Measurements from ENCODE around the gene ARRDC3.
"Not testable (repeated sequence)": the region's sequence is repeated elsewhere in the genome, so short reads cannot be mapped to it uniquely, and the experiment has no call there.

ARRDC3 gene

DNA sequence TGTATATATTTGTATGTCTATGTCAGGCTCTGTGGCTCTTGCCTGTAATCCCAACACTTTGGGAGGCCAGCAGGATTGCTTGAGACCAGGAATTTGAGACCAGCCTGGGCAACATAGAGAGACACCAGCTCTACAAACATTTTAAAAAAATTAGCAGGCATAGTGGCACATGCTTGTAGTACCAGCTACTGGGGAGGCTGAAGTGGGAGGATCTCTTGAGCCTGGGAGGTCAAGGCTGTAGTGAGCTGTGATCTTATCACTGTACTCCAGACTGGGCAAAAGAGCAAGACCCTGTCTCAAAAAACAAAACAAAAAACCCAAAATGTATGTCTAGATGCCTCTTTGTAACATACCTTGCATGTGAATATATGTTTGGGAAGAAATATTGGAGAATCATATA lies 15.8 kb downstream of the ARRDC3 start:
- Histone ChIP-seq H3K9ac (ENCODE audit: low read length) (no peak overlapping the region), H3K4me1 (ENCODE audit: control insufficient read depth, insufficient read depth, low read length) (no peaks in the 10 kb centered on the region), H3K4me3 (ENCODE audit: low read length) (no peak overlapping the region), H3K36me3 (ENCODE audit: control insufficient read depth, insufficient read depth, low read length) (peaks cover 7% of the 10 kb centered on the region), H3K9me3 (ENCODE audit: control insufficient read depth, low read length) (no peaks in the 10 kb centered on the region), H3K27me3 (ENCODE audit: control insufficient read depth, insufficient read depth, low read length) (no peaks in the 10 kb centered on the region)

DNA sequence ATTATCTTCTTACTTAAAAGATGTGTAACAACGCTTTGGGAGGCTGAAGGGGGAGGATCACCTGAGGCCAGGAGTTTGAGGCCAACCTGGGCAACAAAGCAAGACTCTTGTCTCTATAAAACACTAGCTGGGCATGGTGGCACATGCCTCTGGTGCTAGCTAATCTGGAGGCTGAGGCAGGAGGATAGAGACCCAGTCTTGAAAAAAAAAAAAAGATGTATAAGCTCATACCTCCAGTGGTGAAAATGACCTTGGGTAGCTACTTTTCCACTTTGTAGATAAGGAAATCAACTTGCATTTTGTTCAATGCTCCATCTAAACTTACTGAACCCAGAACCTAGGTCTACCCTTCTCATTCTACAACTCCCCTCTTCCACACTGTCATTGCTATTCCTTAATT lies 16.6 kb downstream of the ARRDC3 start:
- Histone ChIP-seq H3K36me3 (ENCODE audit: control insufficient read depth, insufficient read depth, low read length) (peaks cover 7% of the 10 kb centered on the region), H3K4me3 (ENCODE audit: low read length) (no peak overlapping the region), H3K9ac (ENCODE audit: low read length) (no peak overlapping the region), H3K27me3 (ENCODE audit: control insufficient read depth, insufficient read depth, low read length) (no peaks in the 10 kb centered on the region), H3K4me1 (ENCODE audit: control insufficient read depth, insufficient read depth, low read length) (no peaks in the 10 kb centered on the region), H3K9me3 (ENCODE audit: control insufficient read depth, low read length) (no peaks in the 10 kb centered on the region)

DNA sequence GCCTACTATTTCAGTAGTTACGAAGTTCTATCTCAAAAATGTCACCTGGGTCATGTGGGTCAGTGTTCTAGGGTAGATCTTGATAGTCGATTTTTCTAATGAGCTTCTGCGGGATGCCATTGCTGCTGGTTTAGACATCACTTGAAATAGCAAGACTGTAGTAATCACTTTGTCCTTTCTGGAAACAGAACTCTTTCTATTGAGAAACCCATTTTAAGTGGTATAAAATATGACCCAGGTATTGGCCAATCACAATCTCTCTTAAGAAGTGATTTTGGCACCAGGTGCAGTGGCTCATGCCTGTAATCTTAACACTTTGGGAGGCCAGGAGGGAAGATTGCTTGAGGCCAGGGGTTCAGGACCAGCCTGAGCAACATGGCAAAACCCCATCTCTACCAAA lies 17.6 kb downstream of the ARRDC3 start:
- H3K4me1 ChIP-seq (ENCODE audit: control insufficient read depth, insufficient read depth, low read length), result no peaks in the 10 kb centered on the region
- no peaks in the 10 kb centered on the region for H3K9me3 ChIP-seq (ENCODE audit: control insufficient read depth, low read length)
- peaks cover 3% of the 10 kb centered on the region for H3K36me3 ChIP-seq (ENCODE audit: control insufficient read depth, insufficient read depth, low read length)
- no peaks in the 10 kb centered on the region for H3K27me3 ChIP-seq (ENCODE audit: control insufficient read depth, insufficient read depth, low read length)
- H3K9ac ChIP-seq (ENCODE audit: low read length), result no peak overlapping the region
- no peak overlapping the region for H3K4me3 ChIP-seq (ENCODE audit: low read length)

DNA sequence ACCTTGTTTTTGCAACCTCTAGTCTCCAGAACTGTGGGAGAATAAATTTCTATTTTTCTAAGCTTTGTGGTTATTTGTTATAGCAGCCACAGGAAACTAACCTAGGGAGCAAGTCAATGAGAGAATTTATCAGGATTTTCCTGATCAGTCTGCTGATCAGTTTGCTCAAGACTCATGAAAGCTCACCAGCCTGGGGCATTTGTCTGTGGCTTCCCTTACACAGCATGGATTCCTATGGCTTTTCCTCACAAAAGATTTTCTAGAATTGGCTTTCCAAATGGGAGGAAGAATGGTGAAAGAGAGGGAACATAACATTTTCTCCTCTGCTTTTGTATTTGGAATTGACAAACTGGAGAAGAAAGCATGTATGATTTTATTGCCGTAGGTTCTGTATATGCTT lies 20.2 kb downstream of the ARRDC3 start:
- no peaks in the 10 kb centered on the region for H3K9me3 ChIP-seq (ENCODE audit: control insufficient read depth, low read length)

DNA sequence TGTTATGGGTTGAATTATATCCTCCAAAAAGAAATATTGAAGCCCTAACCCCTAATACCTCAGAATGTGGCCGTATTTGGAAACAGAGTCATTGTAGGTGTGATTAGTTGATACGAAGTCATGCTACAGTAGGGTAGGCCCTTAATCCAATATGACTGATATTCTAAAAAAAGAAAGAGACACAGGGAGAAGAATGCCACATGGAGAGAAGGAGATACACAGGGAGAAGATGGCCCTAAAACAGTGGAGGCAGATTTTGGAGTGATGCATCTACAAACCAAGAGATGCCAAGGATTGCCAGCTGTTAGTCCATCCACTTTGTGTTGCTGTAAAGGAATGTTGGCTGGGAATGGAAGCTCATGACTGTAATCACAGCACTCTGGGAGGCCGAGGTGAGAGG lies 21.3 kb downstream of the ARRDC3 start:
- Histone ChIP-seq H3K36me3 (ENCODE audit: control insufficient read depth, insufficient read depth, low read length) (no peaks in the 10 kb centered on the region), H3K9ac (ENCODE audit: low read length) (no peak overlapping the region), H3K4me1 (ENCODE audit: control insufficient read depth, insufficient read depth, low read length) (peaks cover 8% of the 10 kb centered on the region), H3K4me3 (ENCODE audit: low read length) (no peak overlapping the region), H3K9me3 (ENCODE audit: control insufficient read depth, low read length) (no peaks in the 10 kb centered on the region), H3K27me3 (ENCODE audit: control insufficient read depth, insufficient read depth, low read length) (no peaks in the 10 kb centered on the region)

More for the DNA sequence above, 20.2 kb downstream of the ARRDC3 start:
- H3K27me3 ChIP-seq (ENCODE audit: control insufficient read depth, insufficient read depth, low read length), result no peaks in the 10 kb centered on the region
- H3K4me1 ChIP-seq (ENCODE audit: control insufficient read depth, insufficient read depth, low read length), result peaks cover 8% of the 10 kb centered on the region
- H3K4me3 ChIP-seq (ENCODE audit: low read length), result no peak overlapping the region
- no peak overlapping the region for H3K9ac ChIP-seq (ENCODE audit: low read length)
- H3K36me3 ChIP-seq (ENCODE audit: control insufficient read depth, insufficient read depth, low read length), result peaks cover 3% of the 10 kb centered on the region

DNA sequence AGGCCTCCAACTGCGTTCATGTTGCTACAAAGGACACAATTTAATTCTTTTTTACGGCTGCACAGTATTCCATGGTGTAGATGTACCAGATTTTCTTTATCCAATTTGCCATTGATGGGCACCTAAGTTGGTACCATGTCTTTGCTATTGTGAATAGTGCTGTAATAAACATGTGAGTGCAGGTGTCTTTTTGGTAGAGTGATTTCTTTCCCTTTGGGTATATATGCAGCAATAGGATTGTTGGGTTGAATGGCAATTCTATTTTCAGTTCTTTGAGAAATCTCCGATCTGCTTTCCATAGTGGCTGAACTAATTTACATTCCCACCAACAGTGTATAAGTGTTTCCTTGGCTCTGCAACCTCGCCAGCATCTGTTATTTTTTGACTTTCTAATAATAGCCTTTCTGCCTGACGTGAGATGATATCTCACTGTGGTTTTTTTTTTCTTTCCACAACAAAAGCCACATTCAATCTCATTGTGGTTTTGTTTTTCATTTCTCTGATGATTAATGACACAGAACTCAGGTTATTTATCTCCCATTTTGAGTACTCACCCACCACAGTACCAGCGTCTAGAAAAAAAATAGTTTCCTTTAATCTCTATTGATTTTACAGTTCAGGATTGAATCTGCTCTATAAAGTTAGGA lies 21.9 kb downstream of the ARRDC3 start:
- Histone ChIP-seq H3K9me3 (ENCODE audit: control insufficient read depth, low read length) (no peaks in the 10 kb centered on the region), H3K36me3 (ENCODE audit: control insufficient read depth, insufficient read depth, low read length) (no peaks in the 10 kb centered on the region), H3K4me1 (ENCODE audit: control insufficient read depth, insufficient read depth, low read length) (peaks cover 8% of the 10 kb centered on the region), H3K9ac (ENCODE audit: low read length) (no peak overlapping the region), H3K4me3 (ENCODE audit: low read length) (no peak overlapping the region), H3K27me3 (ENCODE audit: control insufficient read depth, insufficient read depth, low read length) (no peaks in the 10 kb centered on the region)

DNA sequence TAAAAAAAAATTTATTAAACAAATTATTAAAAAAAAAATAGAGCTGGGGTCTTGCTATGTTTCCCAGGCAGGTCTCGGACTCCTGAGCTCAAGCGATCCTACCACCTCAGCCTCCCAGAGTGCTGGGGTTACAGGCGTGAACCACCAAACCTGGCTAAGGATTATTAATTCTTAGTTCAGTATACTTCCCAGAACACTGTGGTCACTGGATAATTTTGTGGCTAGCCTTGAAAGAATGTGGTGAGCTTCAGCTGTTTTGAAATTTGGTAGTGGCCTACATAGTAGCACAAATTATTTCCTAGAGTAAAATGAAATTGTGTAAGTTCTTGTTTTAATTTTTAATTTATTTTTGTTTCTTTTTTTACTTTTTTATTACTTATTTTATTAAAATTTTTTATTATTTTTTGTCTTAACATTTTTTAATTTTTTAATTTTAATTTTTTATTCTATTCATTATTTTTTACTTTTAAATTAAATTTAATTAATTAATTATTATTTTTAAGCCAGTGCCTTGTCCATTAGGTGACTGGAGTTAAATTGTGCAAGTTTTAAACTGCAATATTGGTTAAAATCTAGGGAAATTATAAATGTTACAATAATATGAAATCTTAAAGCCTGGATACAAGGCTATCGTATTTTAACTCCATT lies 23.0 kb downstream of the ARRDC3 start:
- peaks cover 8% of the 10 kb centered on the region for H3K4me1 ChIP-seq (ENCODE audit: control insufficient read depth, insufficient read depth, low read length)
- no peak overlapping the region for H3K9ac ChIP-seq (ENCODE audit: low read length)
- H3K36me3 ChIP-seq (ENCODE audit: control insufficient read depth, insufficient read depth, low read length), result no peaks in the 10 kb centered on the region
- no peaks in the 10 kb centered on the region for H3K27me3 ChIP-seq (ENCODE audit: control insufficient read depth, insufficient read depth, low read length)
- no peak overlapping the region for H3K4me3 ChIP-seq (ENCODE audit: low read length)
- no peaks in the 10 kb centered on the region for H3K9me3 ChIP-seq (ENCODE audit: control insufficient read depth, low read length)

DNA sequence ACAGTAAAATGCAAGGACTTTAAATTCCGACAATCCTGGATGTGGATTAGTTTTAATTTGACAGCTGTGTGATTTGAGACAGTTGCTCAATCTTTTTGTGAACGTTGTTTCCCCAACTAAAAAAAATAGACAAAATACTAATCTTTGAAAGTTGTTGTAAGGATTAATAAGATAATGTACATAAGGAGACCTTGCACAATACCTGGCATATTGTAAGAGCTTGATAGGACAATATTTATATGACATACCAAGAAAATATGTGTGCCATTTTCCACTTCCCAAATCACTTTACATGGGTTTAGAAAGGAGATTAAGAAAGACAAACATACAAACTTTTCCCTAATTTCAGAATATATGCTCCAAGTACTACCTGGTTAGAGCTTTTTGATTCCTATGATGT lies 25.3 kb downstream of the ARRDC3 start:
- no peak overlapping the region for H3K9ac ChIP-seq (ENCODE audit: low read length)
- peaks cover 8% of the 10 kb centered on the region for H3K4me1 ChIP-seq (ENCODE audit: control insufficient read depth, insufficient read depth, low read length)
- no peak overlapping the region for H3K4me3 ChIP-seq (ENCODE audit: low read length)
- H3K36me3 ChIP-seq (ENCODE audit: control insufficient read depth, insufficient read depth, low read length), result no peaks in the 10 kb centered on the region
- H3K27me3 ChIP-seq (ENCODE audit: control insufficient read depth, insufficient read depth, low read length), result no peaks in the 10 kb centered on the region
- no peaks in the 10 kb centered on the region for H3K9me3 ChIP-seq (ENCODE audit: control insufficient read depth, low read length)

DNA sequence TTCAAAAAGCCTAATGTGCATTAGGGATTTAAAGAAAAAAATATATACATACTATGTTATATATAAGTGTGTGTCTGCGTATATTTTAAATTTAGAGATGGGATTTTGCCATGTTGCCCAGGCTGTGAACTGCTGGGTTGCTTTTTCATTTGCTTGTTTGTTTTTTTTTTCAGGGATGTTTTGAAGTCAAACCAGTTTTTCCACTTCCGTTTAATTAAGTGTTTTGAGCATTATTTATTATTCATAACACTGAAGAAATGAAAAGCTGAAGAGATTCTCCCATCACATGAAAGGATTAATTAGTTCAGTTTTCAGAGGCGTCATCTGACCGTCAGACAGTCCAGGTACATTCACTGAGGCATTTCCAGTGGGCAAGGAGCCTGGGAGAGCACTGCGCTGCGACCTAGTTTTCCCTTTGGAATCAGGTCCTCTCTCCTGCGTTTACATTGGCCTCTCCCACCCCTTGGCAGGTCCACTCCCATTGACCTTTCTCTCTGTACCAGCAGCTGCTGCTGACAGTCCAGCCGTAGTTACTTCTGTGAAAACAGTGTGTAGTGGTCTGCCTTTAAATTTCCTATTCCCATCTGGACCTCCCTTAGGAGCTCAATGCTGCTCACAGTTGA lies 26.0 kb downstream of the ARRDC3 start:
- H3K4me3 ChIP-seq (ENCODE audit: low read length), result no peak overlapping the region

DNA sequence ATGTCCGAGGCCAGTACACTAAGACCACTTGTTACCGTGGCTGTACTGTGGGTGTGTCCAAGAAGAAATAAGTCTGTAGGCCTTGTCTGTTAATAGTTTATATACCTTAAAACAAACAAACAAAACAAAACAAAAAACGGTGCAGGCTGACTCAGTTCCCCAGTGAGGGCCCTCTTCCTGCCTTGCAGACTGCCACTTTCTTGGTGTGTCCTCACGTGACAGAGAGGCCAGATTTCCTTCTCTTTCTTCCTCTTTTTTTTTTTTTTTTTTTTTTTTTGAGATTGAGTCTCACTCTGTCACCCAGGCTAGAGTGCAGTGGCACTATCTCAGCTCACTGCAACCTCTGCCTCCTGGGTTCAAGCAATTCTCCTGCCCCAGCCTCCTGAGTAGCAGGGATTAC lies 28.2 kb downstream of the ARRDC3 start:
- H3K9ac ChIP-seq (ENCODE audit: low read length); H3K4me1 ChIP-seq (ENCODE audit: control insufficient read depth, insufficient read depth, low read length); H3K36me3 ChIP-seq (ENCODE audit: control insufficient read depth, insufficient read depth, low read length); H3K27me3 ChIP-seq (ENCODE audit: control insufficient read depth, insufficient read depth, low read length); H3K4me3 ChIP-seq (ENCODE audit: low read length); H3K9me3 ChIP-seq (ENCODE audit: control insufficient read depth, low read length): not testable (repeated sequence)

More for the DNA sequence above, 26.0 kb downstream of the ARRDC3 start:
- Histone ChIP-seq H3K4me1 (ENCODE audit: control insufficient read depth, insufficient read depth, low read length) (peaks cover 8% of the 10 kb centered on the region), H3K36me3 (ENCODE audit: control insufficient read depth, insufficient read depth, low read length) (no peaks in the 10 kb centered on the region), H3K9ac (ENCODE audit: low read length) (no peak overlapping the region), H3K27me3 (ENCODE audit: control insufficient read depth, insufficient read depth, low read length) (no peaks in the 10 kb centered on the region), H3K9me3 (ENCODE audit: control insufficient read depth, low read length) (no peaks in the 10 kb centered on the region)

DNA sequence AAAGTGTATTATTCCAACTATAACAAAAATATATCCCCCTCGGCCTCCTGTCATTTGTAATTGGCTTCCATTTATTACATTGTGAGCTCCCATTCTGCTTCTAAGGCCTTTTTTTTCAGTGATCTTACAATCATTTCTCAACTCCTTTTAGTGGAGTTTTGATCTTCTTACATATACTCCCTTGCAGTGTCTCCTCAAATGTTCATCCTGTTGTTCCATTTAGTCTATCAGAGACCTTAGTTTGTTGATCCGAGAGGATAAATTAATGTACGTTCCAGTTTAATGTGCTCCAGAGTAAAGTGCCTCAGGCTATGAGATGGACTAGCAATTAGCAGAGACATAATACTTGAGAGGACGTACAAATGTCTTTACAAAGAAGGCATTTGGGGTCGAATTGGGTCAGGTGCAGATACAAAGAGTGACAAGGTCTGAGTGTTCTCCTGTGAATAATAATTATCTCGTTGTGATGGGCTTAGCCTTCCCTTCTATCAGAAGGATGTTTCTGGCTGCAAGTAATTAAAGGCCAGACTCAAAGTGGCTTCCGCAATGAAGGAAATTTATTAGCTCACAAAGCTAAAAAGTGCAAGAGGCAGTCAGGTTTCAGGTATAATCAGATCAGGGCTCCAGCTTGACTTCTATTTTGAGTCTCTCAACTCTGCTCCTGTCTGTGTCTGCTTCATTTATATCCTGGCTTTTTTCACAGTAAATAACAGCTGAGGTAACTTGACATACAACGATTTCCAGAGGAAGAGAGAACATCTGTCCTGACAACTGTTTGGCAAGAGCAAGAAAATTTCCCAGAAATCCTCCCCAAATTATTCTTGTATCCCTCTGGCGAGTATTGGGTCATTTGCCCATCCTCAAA lies 30.1 kb downstream of the ARRDC3 start:
- H3K4me1 ChIP-seq (ENCODE audit: control insufficient read depth, insufficient read depth, low read length), result no peaks in the 10 kb centered on the region
- H3K36me3 ChIP-seq (ENCODE audit: control insufficient read depth, insufficient read depth, low read length), result no peaks in the 10 kb centered on the region
- no peak overlapping the region for H3K4me3 ChIP-seq (ENCODE audit: low read length)
- no peak overlapping the region for H3K9ac ChIP-seq (ENCODE audit: low read length)
- H3K9me3 ChIP-seq (ENCODE audit: control insufficient read depth, low read length), result no peaks in the 10 kb centered on the region
- no peaks in the 10 kb centered on the region for H3K27me3 ChIP-seq (ENCODE audit: control insufficient read depth, insufficient read depth, low read length)

DNA sequence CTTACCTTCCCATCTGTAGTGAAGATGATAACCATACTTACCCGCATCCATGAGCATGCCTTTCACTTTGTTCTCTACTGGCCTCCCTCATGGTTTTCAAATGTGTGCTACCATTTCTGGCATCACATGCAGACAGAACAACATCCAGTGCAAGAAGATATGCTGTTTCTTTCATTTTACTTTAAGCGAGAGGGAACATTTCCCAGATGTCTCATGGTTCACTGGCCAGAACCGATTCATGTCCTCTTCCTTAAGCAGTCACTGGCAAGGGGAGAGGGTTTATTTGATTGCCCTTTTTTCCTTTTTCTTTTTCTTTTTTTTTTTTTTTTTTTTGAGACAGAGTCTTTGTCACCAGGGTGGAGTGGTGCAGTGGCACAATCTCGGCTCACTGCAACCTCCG lies 37.7 kb downstream of the ARRDC3 start:
- H3K9ac ChIP-seq (ENCODE audit: low read length), result no peak overlapping the region
- H3K27me3 ChIP-seq (ENCODE audit: control insufficient read depth, insufficient read depth, low read length), result no peaks in the 10 kb centered on the region
- H3K4me3 ChIP-seq (ENCODE audit: low read length), result no peak overlapping the region
- H3K9me3 ChIP-seq (ENCODE audit: control insufficient read depth, low read length), result no peaks in the 10 kb centered on the region
- H3K36me3 ChIP-seq (ENCODE audit: control insufficient read depth, insufficient read depth, low read length), result no peaks in the 10 kb centered on the region
- no peaks in the 10 kb centered on the region for H3K4me1 ChIP-seq (ENCODE audit: control insufficient read depth, insufficient read depth, low read length)

All from mucosa of stomach (tissue), 1 donor.